GM19397 (cell line): ENCODE measurements around the gene ACBD6.
"Not testable (repeated sequence)": the region's sequence is repeated elsewhere in the genome, so short reads cannot be mapped to it uniquely, and the experiment has no call there.

Experiments used
- ATAC-seq: cut with Tn5 transposase; IDR thresholded peaks from one replicate; pipeline ENCODE4 v1.9.1; 2021; ENCODE audit warnings: mild to moderate bottlenecking, moderate library complexity; ENCODE audit not compliant: unreplicated experiment

The ACBD6 gene

DNA sequence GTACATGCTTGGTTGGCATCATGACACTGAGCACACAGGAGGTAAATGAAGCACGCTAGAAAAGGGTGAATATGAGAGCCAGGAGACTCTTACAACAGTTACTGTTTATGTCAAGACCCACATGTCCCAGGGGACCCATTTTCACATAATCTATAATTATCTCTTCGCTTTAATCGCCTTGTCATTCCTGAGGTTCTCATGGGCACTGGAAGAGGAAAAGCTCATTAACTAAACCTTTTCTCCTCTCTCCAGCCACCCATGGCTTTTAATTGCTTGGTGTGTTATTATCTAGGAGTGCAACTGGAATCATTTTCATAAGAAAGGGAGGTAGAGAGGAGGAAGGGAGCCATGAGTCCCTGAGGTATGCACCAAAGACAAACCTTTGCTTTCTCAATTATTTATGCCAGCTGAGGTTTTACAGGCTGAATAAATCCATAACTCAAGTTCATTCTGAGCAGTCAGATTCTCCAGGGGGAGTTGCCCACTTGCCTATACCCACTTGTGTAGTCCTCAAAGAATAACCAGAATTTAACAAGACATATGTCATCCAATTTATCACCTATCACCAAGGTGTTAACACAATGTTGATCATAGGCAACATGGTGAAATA lies 77.4 kb downstream of the ACBD6 start:
- no peak for ATAC-seq

DNA sequence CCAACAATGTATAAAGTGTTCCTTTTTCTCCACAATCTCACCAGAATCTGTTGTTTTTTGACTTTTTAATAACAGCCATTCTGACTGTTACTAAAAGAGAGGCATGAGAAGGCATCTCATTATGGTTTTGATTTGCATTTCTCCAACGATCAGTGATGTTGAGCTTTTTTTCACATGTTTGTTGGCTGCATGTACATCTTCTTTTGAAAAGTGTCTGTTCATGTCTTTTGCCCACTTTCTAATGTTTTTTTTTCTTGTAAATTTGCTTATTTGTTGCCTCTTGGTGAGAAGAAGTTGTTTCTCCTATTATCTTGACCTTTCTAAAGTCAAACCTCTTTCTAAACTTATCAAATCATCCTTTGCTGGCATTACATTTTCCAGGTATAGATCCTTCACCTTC lies 80.8 kb downstream of the ACBD6 start:
- ATAC-seq = no peak

DNA sequence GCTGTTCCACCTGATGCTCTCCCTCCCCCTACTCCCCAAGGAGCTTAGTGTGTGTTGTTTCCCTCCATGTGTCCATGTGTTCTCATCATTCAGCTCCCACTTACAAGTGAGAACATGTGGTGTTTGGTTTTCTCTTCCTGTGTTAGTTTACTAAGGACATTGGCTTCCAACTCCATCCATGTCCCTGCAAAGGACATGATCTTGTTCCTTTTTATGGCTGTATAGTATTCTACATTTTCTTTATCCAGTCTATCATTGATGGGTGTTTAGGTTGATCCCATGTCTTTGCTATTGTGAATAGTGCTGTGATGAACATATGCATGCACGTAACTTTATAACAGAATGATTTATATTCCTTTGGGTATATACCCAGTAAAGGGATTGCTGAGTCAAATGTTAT lies 81.2 kb downstream of the ACBD6 start:
- ATAC-seq = not testable (repeated sequence)

DNA sequence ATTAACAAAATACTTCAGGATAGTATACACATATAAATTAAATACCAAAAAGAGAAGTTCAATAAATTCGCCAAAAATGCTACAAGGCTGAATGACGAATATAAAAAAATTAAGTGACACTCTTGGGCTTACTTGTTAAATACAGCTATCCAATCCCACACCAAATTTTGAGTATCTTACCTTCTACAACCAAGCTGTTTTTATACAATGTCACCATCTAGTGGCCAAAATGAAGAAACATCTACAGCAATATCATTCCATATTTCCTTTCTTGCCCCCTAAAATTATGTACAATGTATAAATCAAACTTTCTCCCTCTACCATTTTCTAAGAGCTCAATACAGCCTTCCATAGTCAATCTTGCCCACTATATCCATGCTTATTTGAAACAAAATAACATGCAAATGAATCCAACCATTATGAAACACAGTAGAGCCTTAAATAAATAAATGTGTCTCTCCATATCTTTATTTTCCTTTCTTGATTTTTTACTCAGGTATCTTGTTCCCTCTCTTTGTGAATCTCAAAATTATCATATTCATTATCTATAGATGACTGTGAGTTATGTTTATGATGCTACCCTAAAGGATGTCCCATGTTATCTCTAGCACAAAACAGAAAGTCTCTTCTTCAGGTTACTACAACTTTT lies 86.3 kb downstream of the ACBD6 start:
- no peak for ATAC-seq

DNA sequence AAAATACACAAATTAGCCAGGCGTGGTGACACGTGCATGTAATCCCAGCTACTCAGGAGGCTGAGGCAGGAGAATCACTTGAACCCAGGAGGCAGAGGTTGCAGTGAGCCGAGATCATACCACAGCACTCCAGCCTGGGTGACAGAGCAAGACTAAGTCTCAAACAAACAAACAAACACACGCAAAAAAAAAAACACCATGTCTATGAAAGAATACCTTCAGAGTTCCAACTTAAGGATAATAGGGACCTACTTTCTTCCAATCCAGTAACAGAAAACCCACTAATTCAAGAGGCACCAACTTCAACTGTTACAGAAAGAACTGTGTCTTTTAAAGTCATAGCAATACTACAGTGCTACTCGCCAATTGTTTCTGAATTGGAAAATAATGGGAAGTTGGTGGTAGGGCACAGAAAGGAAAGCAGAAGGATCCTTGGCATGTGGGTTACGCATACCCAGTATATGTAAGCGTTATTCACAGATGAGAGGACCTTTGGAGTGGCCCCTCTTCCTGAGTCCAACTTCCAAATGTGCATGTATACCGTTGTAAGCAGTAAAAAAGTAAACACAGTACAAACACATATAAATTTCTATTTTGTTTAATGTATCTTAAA lies 87.0 kb downstream of the ACBD6 start:
- no peak for ATAC-seq

DNA sequence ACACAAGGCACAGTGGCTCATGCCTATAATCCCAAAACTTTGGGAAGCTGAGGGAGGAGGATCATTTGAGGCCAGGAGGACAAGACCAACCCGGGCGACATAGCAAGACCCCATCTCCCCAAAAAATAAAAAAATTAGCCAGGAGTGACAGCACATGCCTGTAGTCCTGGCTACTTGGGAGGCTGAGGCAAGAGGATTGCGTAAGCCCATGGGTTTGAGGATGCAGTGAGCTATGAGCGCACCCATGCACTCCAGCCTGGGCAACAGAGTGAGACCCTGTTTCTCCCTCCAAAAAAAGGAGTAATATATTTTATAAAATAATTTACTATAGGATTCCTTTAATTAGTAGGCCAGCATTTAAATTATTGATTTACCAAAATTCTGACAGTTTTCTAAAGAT lies 89.8 kb downstream of the ACBD6 start:
- no peak for ATAC-seq

DNA sequence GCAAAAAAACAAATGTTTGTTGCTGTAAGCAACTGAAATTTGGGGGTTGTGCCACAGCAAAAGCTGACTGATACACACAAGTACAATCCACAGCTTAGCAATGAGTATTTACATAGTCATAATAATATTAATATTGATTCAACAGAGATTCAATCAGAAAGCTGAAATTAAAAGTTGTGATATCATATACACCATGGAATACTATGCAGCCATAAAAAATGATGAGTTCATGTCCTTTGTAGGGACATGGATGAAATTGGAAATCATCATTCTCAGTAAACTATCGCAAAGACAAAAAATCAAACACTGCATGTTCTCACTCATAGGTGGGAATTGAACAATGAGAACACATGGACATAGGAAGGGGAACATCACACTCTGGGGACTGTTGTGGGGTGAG lies 94.2 kb downstream of the ACBD6 start:
- ATAC-seq = not testable (repeated sequence)

DNA sequence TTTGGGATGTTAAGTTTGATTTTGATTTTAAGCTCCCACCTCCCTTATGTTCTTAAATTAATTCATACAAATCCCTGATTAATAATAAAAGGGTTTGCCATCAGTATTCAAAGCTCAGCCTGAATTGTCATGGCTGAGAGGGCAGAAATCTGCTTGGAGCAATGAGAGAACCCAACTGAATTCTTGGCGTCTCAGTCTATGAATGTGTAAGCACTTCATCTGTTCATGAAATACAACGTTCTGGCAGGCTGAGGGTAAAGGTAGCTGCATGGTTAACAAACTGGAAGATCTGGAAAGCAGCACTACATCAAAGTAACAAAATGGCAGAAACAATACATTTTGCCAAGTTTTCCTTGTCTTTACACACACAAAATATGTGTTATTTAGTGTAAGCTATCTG lies 95.3 kb downstream of the ACBD6 start:
- ATAC-seq = no peak

DNA sequence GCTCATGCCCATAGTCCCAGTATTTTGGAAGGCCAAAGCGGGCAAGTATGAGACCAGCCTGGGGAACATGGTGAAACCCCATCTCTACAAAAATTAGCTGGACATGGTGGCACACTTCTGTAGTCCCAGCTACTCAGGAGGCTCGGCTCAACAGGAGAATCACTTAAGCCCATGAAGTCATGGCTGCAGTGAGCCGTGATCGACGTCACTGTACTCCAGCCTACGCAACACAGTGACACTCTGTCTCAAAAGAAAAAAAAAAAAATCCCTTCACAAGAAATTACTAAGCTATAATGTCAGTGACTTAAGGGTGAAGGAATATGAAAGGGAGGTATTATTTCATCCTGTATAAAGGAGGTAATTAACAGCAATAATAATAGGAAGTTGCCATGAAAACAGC lies 99.8 kb downstream of the ACBD6 start:
- ATAC-seq = no peak

DNA sequence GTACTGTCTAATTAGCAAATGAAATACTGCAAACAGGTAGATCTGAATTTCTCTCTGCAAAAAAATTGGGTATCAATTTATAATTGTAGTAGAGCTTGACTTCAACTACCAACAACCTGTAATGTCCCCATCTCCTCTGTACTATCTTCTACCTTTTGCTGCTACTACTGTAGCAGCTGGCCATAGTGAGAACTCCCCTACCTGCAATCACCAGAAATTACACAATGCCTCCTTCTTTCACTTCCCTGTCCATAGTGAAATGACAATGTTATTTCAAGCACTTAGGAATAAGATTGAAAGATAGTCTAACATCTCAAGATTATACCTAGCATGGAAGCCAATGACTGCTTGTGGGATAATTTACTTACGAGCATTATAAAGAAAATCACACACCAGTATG lies 100.4 kb downstream of the ACBD6 start:
- ATAC-seq = no peak

DNA sequence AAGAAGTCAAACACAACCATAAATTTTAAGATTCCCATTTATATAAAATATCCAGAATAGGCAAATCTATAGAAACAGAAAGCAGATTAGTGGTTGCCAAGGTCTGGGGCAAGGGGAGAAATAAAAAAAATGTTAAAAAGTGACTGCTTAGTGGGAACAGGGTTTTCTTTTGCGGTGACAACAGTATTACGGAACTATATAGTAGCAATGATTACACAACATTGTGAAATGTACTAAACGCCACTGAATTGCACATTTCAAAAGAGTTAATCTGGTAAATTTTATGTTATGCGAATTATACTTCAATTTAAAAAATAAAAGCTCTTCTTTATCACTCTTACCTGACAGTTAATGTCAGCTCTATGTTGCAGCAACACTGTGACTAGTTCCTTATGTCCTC lies 105.2 kb downstream of the ACBD6 start:
- ATAC-seq = no peak

DNA sequence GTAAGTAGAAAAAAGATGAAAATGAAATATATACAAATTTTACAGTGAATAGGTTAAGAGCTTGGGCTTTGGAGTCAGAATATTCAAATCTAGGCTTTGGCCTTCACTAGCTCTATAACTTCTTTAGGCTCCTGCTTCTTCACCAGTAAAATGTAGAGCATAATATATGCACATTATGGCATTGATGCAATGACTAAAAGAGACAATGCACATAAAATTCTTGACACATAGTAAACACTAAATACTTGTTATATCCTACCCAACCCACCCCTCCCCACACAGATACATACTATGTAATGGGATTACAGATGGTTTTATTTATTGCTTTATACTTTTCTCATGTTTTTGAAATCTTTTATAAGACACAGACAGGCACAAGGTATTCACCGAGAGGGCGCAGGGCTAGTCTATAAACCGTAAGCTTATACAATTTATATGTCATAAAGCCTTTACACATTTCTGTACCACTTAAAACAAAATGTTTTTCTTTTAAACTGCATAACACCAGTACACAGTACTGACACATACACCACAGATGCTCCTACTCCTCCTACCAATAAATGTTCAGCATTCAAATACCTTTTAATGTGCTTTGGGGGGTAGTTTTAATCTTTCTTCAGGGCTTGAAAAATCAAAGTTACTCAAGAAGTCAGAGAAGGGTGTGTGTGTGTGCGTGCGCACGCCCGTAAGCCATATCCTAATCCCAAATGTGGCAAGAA lies 109.8 kb downstream of the ACBD6 start:
- ATAC-seq = no peak

DNA sequence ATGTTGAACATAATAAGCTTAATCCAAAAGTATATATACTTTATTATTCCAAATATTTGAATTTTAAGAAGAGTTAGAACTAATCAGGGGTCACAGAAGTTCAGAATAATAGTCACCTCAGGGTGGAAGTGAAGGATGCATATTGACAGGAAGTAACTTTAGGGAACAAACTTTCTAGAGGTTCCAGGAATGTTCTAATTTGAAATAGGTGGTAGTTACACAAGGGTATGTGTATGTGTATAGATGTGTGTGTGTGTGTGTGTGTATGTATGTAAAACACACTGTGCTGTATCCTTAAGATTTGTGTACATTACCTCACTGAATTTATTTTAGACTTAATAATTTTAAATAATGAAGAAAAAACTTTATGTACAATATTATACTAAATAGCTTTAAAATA lies 110.4 kb downstream of the ACBD6 start:
- no peak for ATAC-seq

DNA sequence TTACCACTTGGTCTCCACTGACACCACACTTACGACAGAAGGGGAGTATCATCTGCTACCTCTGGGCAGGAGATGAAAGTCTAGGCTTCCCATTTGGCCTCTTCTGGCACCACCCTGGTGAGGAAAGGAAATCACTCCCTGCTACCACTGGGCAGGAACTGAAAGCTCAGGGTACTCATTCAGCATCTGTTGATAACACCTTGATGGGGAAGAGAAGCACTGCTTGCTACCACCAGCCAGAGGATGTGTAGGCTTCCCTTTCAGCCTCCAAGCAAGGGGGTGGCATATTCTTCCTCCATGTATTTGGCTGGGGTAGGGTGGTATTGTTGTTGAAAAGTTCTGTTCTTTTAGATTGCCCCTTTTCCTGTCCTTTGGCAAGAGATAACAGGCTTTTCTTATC lies 115.0 kb downstream of the ACBD6 start:
- ATAC-seq = no peak

DNA sequence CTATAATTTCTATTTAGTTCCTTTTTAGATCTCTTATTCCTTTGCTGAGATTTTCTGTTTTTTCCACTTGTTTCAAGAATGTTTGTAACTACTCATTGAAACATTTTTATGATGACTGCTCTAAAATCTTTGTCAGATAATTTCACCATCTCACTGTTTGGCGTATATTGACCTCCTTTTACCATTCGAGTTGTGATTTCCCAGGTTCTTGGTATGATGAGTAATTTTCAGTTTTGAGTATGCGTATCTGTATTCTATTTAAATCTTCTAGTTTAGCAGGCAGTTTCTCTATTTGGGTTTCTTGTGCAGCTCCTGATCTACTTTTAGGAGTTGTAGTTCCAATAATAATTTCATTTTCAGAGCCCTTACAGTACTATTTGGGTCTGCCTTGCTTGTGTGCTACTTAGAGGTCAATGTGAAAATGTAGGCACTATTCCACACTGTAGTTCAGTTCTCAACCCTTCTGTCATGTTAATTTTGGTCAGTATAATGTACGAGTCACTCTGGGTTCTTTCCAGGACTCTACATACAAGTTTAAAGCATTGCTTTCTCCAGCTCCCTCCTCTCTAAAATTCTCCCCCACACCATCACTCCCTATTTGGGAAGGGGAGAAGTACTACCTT lies 115.5 kb downstream of the ACBD6 start:
- ATAC-seq = no peak

DNA sequence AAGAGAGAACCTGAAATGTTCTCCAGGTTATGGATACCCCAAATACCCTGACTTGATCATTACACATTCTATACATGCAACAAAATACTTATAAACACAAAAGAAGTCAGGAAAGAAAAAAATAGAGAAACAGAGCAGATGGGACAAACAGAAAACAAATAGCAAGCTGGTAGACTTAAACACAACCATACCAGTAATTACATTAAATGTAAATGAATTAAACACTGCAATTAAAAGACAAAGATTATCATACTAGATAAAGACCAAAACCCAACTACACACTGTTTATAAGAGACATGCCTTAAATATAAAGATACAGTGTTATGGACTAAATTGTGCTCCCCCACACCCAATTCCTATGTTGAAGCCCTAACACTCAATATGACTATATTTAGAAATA lies 117.2 kb downstream of the ACBD6 start:
- ATAC-seq = no peak

DNA sequence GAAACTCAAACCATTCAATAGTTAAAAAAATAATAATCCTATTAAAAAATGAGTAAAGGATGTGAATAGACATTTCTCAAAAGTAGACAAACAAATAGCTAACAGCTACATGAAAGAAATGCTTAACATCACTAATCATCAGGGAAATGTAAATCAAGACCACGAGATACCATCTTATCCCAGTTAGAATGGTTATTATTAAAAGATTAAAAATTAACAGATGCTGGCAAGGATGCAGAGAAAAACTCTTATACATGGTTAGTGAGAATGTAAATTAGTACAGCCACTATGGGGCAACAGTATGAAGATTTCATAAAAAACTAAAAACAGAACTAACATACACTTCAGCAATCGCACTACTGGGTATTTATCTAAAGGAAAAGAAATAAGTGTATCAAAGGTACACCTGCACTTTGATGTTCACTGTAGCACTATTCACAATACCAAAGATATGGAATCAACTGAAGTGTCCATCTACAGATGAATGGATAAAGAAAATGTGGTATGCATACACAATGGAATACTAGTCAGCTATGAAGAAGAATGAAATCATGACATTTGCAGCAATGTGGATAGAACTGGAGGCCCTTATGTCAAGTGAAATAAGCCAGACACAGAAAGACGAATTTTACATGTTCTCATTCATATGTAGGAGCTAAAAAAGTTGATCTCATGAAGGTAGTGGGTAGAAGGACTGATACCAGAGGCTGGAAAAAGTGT lies 117.9 kb downstream of the ACBD6 start:
- ATAC-seq = no peak

DNA sequence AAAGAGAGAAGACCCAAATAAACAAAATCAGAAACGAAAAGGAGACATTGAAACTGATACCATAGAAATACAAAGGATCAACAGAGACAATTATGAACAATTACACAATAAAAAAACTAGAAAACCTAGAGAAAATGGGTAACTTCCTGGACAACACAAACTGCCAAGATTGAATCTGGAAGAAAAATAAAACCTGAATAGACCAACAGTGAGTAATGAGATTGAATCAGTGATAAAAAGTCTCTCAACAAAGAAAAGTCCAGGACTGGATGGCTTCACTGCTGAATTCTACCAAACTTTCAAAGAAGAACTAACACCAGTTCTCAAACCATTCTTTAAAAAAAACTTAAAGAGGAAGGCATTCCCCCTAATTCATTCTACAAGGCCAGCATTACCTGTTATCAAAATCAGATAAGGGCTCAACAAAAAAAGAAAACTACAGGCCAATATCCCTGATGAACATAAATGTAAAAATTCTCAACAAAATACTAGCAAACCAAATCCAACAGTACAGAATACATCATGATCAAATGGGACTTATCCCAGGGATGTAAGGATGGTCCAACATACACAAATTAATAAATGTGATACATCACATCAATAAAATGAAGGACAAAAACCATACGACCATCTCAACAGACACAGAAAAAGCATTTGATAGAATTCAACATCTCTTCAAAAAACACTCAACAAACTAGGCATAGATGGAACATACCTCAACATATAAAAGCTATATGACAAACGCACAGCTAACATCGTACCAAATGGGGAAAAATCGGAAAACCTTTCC lies 119.9 kb downstream of the ACBD6 start:
- no peak for ATAC-seq

DNA sequence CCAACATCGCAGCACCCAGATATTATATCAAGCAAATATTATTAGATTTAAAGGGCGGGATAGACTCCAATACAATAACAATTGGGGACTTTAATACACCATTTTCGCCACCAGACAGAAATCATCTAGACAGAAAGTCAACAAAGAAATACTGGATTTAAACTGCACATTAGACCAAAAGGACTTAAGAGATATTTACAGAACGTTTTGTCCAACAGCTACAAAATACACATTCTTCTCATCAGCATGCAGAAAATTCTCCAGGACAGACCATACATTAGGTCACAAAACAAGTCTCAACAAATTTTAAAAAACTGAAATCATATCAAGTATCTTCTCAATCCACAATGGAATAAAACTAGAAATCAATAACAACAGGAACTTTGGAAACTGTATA lies 121.2 kb downstream of the ACBD6 start:
- no peak for ATAC-seq
